ENCODE measurements around the gene CTDSP2.

- TF ChIP-seq CTCF (IDR thresholded peaks at IDR 0.05; ENCODE audit: insufficient read depth, low read length, poor library complexity, severe bottlenecking): no peak
- TF ChIP-seq EZH2phosphoT487 (conservative IDR thresholded peaks at IDR 0.05; ENCODE audit: low read length): no peak
Measured at GRCh38 chr12:57809425-57809824, 37.1 kb downstream of the CTDSP2 start.

Measured in SU-DHL-6 (cell line).